Measurements from ENCODE around the gene ACIN1. TPM values are rescaled to one million over a fixed set of nuclear protein-coding genes. Genes with fewer than 3 reads are reported as not detected.

Gene ACIN1
- total and polyA plus RNA-seq, 2 experiments from 2014 or later = 76.1 to 172 TPM

GRCh38 chr14:23093104-23093503, 1.8 kb downstream of the ACIN1 start (continued):
- TF ChIP-seq ZNF462 (CRISPR knock-in tag; IDR thresholded peaks at IDR 0.05) = no peak
- TF ChIP-seq EZH2 (IDR thresholded peaks at IDR 0.05; ENCODE audit: low read depth, unreplicated experiment) = no peak
- TF ChIP-seq NANOG (IDR thresholded peaks at IDR 0.05; ENCODE audit: borderline replicate concordance) = no peak
- TF ChIP-seq CREB1 (CRISPR knock-in tag; IDR thresholded peaks at IDR 0.05; ENCODE audit: low read depth) = no peak
- TF ChIP-seq ETS1 (IDR thresholded peaks at IDR 0.05) = no peak
- TF ChIP-seq JUNB (IDR thresholded peaks at IDR 0.05; ENCODE audit: unreplicated experiment) = no peak
- TF ChIP-seq CTCF (conservative IDR thresholded peaks at IDR 0.05; ENCODE audit: low read depth in 2 of 2) = no peak

Data from GM23338 (cell line).